ENCODE data around the gene SLC39A7. TPM values are rescaled to one million over a fixed set of nuclear protein-coding genes. Genes with fewer than 3 reads are reported as not detected.

SLC39A7 gene
- polyA plus RNA-seq, 1 donor (not counting 4 experiments of a cell fraction or from before 2014, with no cell fraction given), result 54.0 TPM

DNA sequence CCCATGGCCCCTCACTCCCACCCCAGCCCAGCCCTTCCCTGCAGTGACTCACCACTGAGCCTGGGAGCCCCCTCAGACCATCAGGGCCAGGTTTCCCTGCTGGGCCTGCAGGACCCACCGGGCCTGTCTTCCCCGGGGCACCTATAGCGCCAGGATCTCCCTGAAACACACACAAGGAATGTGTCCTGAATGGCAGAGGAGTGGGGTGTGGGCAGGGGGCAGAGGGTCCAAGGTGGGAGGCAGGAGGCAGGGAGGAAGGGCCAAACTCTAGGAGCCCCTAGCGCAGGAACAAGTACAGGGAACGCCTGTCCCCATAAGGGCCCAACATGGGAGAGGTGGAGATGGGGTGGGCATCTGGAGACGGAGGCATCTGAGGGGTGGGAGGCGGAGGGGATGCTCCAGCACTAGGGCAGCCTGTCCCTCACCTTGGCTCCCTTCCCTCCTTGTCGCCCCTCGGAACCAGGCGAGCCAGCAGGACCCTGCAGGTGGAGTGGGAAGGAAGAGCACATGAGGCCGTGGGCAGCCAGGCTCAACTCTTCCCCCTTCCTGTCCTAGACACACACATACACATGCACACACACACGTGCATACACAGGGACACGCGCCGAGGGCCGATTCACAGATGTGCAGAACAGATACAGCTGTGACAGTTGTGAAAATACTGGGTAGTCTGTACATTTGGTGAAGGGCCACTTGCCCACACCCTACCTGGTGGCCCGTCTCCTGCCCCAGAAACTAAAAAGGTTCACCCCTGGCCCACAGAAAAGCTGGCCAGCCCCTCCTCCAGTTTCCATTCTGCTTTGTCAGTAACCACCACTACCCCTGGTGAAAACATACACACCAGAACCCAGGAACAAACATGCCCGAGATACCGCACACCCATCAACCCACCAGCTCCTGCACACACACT lies 33.0 kb upstream of the SLC39A7 start:
- no peak overlapping the region for H3K4me3 ChIP-seq (ENCODE audit: control insufficient read depth in 2 of 3, extremely low read depth in 1 of 3, insufficient read depth in 2 of 3, low read depth in 1 of 3, low read length in 3 of 3)
- H2AFZ ChIP-seq (ENCODE audit: control insufficient read depth, low read length), result no peak overlapping the region
- no peak overlapping the region for H3K9ac ChIP-seq (ENCODE audit: control insufficient read depth, extremely low read depth, insufficient read depth, low read length)
- no peaks in the 10 kb centered on the region for H3K79me2 ChIP-seq (ENCODE audit: control insufficient read depth, insufficient read depth, low read length)
- H3K27me3 ChIP-seq (ENCODE audit: control insufficient read depth, extremely low read depth, insufficient read depth, low read length), result peaks cover 7% of the 10 kb centered on the region
- H3K9me3 ChIP-seq (ENCODE audit: control insufficient read depth, low read depth, low read length), result no peaks in the 10 kb centered on the region
- no peak overlapping the region for H3K27ac ChIP-seq (ENCODE audit: control insufficient read depth, insufficient read depth, low read length)
- TF ChIP-seq EZH2 (IDR thresholded peaks at IDR 0.05; ENCODE audit: low read length), result no peak
- TF ChIP-seq, protein P1, sequence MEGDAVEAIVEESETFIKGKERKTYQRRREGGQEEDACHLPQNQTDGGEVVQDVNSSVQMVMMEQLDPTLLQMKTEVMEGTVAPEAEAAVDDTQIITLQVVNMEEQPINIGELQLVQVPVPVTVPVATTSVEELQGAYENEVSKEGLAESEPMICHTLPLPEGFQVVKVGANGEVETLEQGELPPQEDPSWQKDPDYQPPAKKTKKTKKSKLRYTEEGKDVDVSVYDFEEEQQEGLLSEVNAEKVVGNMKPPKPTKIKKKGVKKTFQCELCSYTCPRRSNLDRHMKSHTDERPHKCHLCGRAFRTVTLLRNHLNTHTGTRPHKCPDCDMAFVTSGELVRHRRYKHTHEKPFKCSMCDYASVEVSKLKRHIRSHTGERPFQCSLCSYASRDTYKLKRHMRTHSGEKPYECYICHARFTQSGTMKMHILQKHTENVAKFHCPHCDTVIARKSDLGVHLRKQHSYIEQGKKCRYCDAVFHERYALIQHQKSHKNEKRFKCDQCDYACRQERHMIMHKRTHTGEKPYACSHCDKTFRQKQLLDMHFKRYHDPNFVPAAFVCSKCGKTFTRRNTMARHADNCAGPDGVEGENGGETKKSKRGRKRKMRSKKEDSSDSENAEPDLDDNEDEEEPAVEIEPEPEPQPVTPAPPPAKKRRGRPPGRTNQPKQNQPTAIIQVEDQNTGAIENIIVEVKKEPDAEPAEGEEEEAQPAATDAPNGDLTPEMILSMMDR (optimal IDR thresholded peaks at IDR 0.05 in 1 of 3, IDR thresholded peaks at IDR 0.05 in 1 of 3, conservative IDR thresholded peaks at IDR 0.05 in 1 of 3; ENCODE audit: extremely low read depth in 1 of 3, insufficient read depth in 2 of 3, low read length in 3 of 3), result no peak
- DNase-seq (ENCODE audit: low read depth, low spot score) (no peak), FAIRE-seq (no peak)
- peaks cover 1% of the 10 kb centered on the region for H3K4me1 ChIP-seq (ENCODE audit: control insufficient read depth, extremely low read depth, insufficient read depth, low read length)
- dilution Hi-C loops (cut with MboI; ENCODE audit: extremely low pct_ligation_motif_present, low sequenced_read_pairs), result no loop called here
- H3K4me2 ChIP-seq (ENCODE audit: control insufficient read depth, extremely low read depth, insufficient read depth, low read depth, low read length), result no peak overlapping the region
- no peaks in the 10 kb centered on the region for H3K36me3 ChIP-seq (ENCODE audit: control insufficient read depth in 2 of 2, extremely low read depth in 1 of 2, insufficient read depth in 2 of 2, low read length in 2 of 2)
- no peaks in the 10 kb centered on the region for H3K9me1 ChIP-seq (ENCODE audit: control insufficient read depth, extremely low read depth, insufficient read depth, low read length)
- H4K20me1 ChIP-seq (ENCODE audit: control insufficient read depth, extremely low read depth, insufficient read depth, low read length), result no peaks in the 10 kb centered on the region

DNA sequence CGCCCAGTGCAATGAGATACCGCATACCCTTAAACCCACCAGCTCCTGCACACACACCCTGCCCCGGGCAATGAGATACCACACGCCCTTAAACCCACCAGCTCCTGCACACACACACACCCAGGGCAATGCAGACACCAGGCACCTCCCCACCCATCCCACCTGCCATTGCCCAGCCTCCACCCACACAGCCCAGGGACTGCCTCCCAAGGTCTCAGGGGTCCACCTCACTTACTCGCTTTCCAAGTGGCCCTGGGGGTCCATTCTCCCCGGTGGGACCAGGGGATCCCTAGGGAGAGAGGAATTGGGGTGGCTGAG lies 32.4 kb upstream of the SLC39A7 start:
- dilution Hi-C loops (cut with MboI; ENCODE audit: extremely low pct_ligation_motif_present, low sequenced_read_pairs), result no loop called here
- Histone ChIP-seq H3K36me3 (ENCODE audit: control insufficient read depth in 2 of 2, extremely low read depth in 1 of 2, insufficient read depth in 2 of 2, low read length in 2 of 2) (no peaks in the 10 kb centered on the region), H3K4me1 (ENCODE audit: control insufficient read depth, extremely low read depth, insufficient read depth, low read length) (no peaks in the 10 kb centered on the region), H2AFZ (ENCODE audit: control insufficient read depth, low read length) (no peak overlapping the region), H3K79me2 (ENCODE audit: control insufficient read depth, insufficient read depth, low read length) (no peaks in the 10 kb centered on the region), H4K20me1 (ENCODE audit: control insufficient read depth, extremely low read depth, insufficient read depth, low read length) (no peaks in the 10 kb centered on the region), H3K9ac (ENCODE audit: control insufficient read depth, extremely low read depth, insufficient read depth, low read length) (no peak overlapping the region), H3K4me2 (ENCODE audit: control insufficient read depth, extremely low read depth, insufficient read depth, low read depth, low read length) (no peak overlapping the region), H3K27ac (ENCODE audit: control insufficient read depth, insufficient read depth, low read length) (no peak overlapping the region), H3K9me1 (ENCODE audit: control insufficient read depth, extremely low read depth, insufficient read depth, low read length) (no peaks in the 10 kb centered on the region), H3K27me3 (ENCODE audit: control insufficient read depth, extremely low read depth, insufficient read depth, low read length) (peaks cover 7% of the 10 kb centered on the region), H3K9me3 (ENCODE audit: control insufficient read depth, low read depth, low read length) (no peaks in the 10 kb centered on the region), H3K4me3 (ENCODE audit: control insufficient read depth in 2 of 3, extremely low read depth in 1 of 3, insufficient read depth in 2 of 3, low read depth in 1 of 3, low read length in 3 of 3) (no peak overlapping the region)
- TF ChIP-seq, protein P1 (optimal IDR thresholded peaks at IDR 0.05 in 1 of 3, IDR thresholded peaks at IDR 0.05 in 1 of 3, conservative IDR thresholded peaks at IDR 0.05 in 1 of 3; ENCODE audit: extremely low read depth in 1 of 3, insufficient read depth in 2 of 3, low read length in 3 of 3), result no peak
- TF ChIP-seq EZH2 (IDR thresholded peaks at IDR 0.05; ENCODE audit: low read length), result no peak
- DNase-seq (ENCODE audit: low read depth, low spot score) (no peak), FAIRE-seq (no peak)
